KMS-11 (cell line): Measurements from ENCODE around the gene WFDC12.
A peak's percentile ranks its signal among the peaks of the same experiment; 100 is the strongest.

ENCODE experiments used
- H2AFZ ChIP-seq: fragments of 200-600 bp; sonication (generic); 2 replicates; pipeline ENCODE4 v1.6.1; 2016; ENCODE audit warnings: antibody characterized with exemption, mixed run types, low read depth
- H3K27ac ChIP-seq: fragments of 200-600 bp; sonication (generic); 2 replicates; pipeline ENCODE4 v1.6.1; 2016; ENCODE audit warnings: mild to moderate bottlenecking, mixed run types
- H3K27me3 ChIP-seq: fragments of 200-600 bp; sonication (generic); 2 replicates; pipeline ENCODE4 v1.6.1; 2017; ENCODE audit warnings: mild to moderate bottlenecking, low read depth, mixed run types, moderate library complexity; ENCODE audit not compliant: insufficient read depth
- H3K36me3 ChIP-seq: fragments of 200-600 bp; sonication (generic); 2 replicates; pipeline ENCODE4 v1.6.1; 2017; ENCODE audit warnings: mild to moderate bottlenecking, mixed run types; ENCODE audit not compliant: insufficient read depth
- H3K4me1 ChIP-seq: fragments of 200-600 bp; sonication (generic); 2 replicates; pipeline ENCODE4 v1.6.1; 2016; ENCODE audit warnings: mild to moderate bottlenecking, low read depth, mixed run types; ENCODE audit not compliant: poor library complexity, severe bottlenecking
- H3K4me2 ChIP-seq: fragments of 200-600 bp; sonication (generic); 2 replicates; pipeline ENCODE4 v1.7.0; 2016; ENCODE audit warnings: mild to moderate bottlenecking, mixed run types
- H3K4me3 ChIP-seq: fragments of 200-600 bp; sonication (generic); IDR thresholded peaks from 2 replicates; pipeline ENCODE4 v1.6.1; 2017; ENCODE audit warnings: low read depth, low read length, mixed read lengths; ENCODE audit not compliant: insufficient read depth
- H3K79me2 ChIP-seq: fragments of 200-600 bp; sonication (generic); 2 replicates; pipeline ENCODE4 v1.6.1; 2016; ENCODE audit warnings: low read depth, mixed run types; ENCODE audit not compliant: insufficient read depth
- H3K9ac ChIP-seq: fragments of 200-600 bp; sonication (generic); 2 replicates; pipeline ENCODE4 v1.6.1; 2016; ENCODE audit warnings: mild to moderate bottlenecking, mixed run types
- H4K20me1 ChIP-seq: fragments of 200-600 bp; sonication (generic); 2 replicates; pipeline ENCODE4 v1.6.1; 2016; ENCODE audit warnings: mild to moderate bottlenecking, mixed run types; ENCODE audit not compliant: insufficient read depth
- TF ChIP-seq, protein P1 (sequence below): fragments of 200-600 bp; sonication (generic); conservative IDR thresholded peaks from 2 replicates; pipeline ENCODE4 v1.6.1; 2017; ENCODE audit warnings: low read depth, mild to moderate bottlenecking, antibody characterized with exemption, low read length, moderate library complexity, mixed read lengths

Gene WFDC12

DNA sequence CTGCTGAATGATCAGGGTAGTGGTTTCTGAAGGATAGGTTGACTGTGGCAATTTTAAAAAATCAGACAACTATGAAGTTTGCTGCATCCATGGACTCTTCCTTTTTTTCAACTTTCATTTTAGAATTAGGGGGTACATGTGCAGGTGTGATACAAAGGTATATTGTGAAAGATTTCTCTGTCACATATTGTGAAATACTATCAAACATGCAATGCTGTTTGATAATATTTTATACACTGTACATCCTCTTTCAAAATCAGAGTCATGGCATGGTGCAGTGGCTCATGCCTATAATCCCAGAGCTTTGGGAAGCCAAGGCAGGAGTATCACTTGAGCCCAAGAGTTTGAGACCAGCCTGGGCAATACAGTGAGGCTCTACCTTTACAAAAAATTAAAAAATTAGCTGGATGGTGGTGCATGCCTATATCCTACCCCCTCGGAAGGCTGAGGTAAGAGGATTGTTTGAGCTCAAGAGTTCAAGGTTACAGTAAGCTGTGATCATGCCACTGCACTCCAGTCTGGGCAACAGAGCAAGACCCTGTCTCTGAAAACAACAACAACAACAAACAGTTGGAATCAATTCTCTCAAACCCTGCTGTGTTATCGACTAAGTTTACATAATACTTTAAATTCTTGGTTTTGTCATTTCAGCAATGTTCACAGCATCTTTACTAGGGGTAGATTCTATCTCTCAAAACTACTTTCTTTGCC lies 4.6 kb downstream of the WFDC12 start:
- H3K9ac ChIP-seq: no peak overlapping the region
- TF ChIP-seq, protein P1, sequence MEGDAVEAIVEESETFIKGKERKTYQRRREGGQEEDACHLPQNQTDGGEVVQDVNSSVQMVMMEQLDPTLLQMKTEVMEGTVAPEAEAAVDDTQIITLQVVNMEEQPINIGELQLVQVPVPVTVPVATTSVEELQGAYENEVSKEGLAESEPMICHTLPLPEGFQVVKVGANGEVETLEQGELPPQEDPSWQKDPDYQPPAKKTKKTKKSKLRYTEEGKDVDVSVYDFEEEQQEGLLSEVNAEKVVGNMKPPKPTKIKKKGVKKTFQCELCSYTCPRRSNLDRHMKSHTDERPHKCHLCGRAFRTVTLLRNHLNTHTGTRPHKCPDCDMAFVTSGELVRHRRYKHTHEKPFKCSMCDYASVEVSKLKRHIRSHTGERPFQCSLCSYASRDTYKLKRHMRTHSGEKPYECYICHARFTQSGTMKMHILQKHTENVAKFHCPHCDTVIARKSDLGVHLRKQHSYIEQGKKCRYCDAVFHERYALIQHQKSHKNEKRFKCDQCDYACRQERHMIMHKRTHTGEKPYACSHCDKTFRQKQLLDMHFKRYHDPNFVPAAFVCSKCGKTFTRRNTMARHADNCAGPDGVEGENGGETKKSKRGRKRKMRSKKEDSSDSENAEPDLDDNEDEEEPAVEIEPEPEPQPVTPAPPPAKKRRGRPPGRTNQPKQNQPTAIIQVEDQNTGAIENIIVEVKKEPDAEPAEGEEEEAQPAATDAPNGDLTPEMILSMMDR: no peak
- no peaks in the 10 kb centered on the region for H3K79me2 ChIP-seq
- no peaks in the 10 kb centered on the region for H4K20me1 ChIP-seq
- H3K4me2 ChIP-seq: no peak overlapping the region
- H2AFZ ChIP-seq: no peak overlapping the region
- no peaks in the 10 kb centered on the region for H3K36me3 ChIP-seq
- H3K27ac ChIP-seq: no peak overlapping the region
- no peak overlapping the region for H3K4me3 ChIP-seq
- peaks cover 9% of the 10 kb centered on the region for H3K4me1 ChIP-seq
- no peaks in the 10 kb centered on the region for H3K27me3 ChIP-seq

DNA sequence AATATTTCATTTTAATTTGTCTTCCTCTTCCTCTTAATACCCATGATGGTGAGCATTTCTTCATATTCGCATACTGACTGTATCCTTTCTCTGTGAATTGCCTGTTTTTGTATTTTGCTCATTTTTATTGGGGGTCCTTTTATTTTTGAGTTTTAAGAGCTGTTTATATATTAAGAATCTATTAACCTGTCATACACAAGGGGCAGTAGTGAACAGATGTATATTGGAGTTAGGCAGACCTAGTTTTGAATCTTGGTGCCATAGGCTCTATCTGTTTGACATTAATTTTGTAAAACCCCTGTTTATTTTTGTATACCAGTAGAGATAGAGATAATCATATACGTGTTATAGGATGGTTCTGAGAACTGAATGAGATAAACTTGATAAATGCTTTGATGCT lies 6.2 kb downstream of the WFDC12 start:
- Histone ChIP-seq H4K20me1 (no peaks in the 10 kb centered on the region), H3K4me1 (peaks cover 9% of the 10 kb centered on the region), H2AFZ (no peak overlapping the region), H3K27me3 (no peaks in the 10 kb centered on the region), H3K27ac (no peak overlapping the region), H3K4me3 (no peak overlapping the region), H3K36me3 (no peaks in the 10 kb centered on the region), H3K79me2 (no peaks in the 10 kb centered on the region), H3K4me2 (no peak overlapping the region), H3K9ac (no peak overlapping the region)
- TF ChIP-seq, protein P1: peak; percentile 38; the same call in 1 of the 2 replicates

DNA sequence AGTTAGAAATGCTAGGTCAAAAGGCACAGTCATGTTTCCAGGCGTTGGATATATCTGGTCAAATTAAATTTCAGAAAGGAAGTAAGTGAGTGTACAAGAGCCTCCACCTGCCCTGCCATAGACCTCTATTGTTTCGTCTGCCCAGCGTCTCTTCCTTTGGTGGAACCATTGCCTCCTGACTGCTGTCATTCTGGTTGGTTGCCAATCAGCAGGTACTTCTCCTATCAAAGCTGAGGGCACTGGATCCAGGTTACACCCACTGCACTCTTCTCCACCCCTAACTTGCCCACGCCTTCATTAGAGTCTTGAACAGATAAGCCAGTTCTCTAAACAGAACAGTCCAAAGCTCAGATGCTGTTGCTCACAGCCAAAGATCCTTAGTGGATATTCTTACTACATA lies 6.7 kb downstream of the WFDC12 start:
- no peaks in the 10 kb centered on the region for H3K27me3 ChIP-seq

DNA sequence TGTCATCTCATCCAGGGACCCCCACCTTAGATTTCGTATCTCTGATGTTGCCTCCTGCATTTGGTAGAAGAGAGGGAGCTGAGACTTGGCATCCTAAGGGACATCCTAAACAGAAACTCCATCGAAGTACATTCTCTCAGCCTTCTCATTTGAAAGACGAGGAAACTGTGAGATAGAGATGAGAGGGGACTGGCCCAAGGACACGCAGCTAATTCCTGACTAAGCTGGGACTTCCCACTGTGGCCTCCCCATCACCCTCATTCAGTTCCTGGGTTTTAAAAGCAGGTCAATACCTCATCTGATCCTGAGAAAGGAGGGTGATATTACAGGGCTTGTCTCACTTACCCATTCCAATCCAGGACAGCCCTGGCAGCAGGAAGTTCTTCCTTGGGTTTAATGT lies 8.4 kb downstream of the WFDC12 start:
- TF ChIP-seq, protein P1: no peak
- Histone ChIP-seq H3K27ac (no peak overlapping the region), H3K79me2 (no peaks in the 10 kb centered on the region), H3K27me3 (no peaks in the 10 kb centered on the region), H2AFZ (no peak overlapping the region), H3K9ac (no peak overlapping the region), H3K4me1 (peaks cover 9% of the 10 kb centered on the region), H3K4me2 (no peak overlapping the region), H3K4me3 (no peak overlapping the region), H4K20me1 (no peaks in the 10 kb centered on the region), H3K36me3 (no peaks in the 10 kb centered on the region)

More for the DNA sequence above, 6.7 kb downstream of the WFDC12 start:
- Histone ChIP-seq H3K4me1 (peaks cover 9% of the 10 kb centered on the region), H3K4me3 (no peak overlapping the region), H3K9ac (no peak overlapping the region), H2AFZ (no peak overlapping the region), H3K4me2 (no peak overlapping the region), H3K27ac (no peak overlapping the region), H3K36me3 (no peaks in the 10 kb centered on the region), H4K20me1 (no peaks in the 10 kb centered on the region), H3K79me2 (no peaks in the 10 kb centered on the region)
- TF ChIP-seq, protein P1: no peak
